H1 (cell line): Measurements from ENCODE around the gene IAH1. TPM values are rescaled to one million over a fixed set of nuclear protein-coding genes. Genes with fewer than 3 reads are reported as not detected.

ENCODE experiments used
- CTCF ChIA-PET: fragments of 300-600 bp; sonication (Branson Sonifier 250); formaldehyde crosslinking; loops from one replicate; lab custom pipeline; 2021; ENCODE audit not compliant: partially characterized antibody; lab: Charles Lee
- POLR2A ChIA-PET: fragments of 300-600 bp; sonication (Branson Sonifier 250); formaldehyde crosslinking; loops from one replicate; lab custom pipeline; 2021; ENCODE audit warnings: inconsistent platforms; ENCODE audit not compliant: partially characterized antibody; lab: Charles Lee
- DNase-seq, 2 experiments: peaks; one replicate each; pipeline versions ENCODE4 v3.0.0 to v3.0.0-alpha.2; 2010 to 2022; ENCODE audit warnings: low spot score in 2 of 2, low read depth in 1 of 2, mixed read lengths in 1 of 2
- FAIRE-seq: peaks from 2 replicates; lab custom pipeline; 2011; peaks lifted over from hg19 to GRCh38; lab: Jason Lieb, UNC
- H2AFZ ChIP-seq: 2 replicates; pipeline ENCODE4 v1.8.1; 2012; ENCODE audit warnings: low read length, inconsistent platforms
- H2AK5ac ChIP-seq: 2 replicates; pipeline ENCODE4 v1.6.1; 2013; ENCODE audit warnings: low read depth, low read length
- H2BK120ac ChIP-seq: replicated peaks from 2 replicates; pipeline ENCODE3; 2013; ENCODE audit warnings: low read depth, low read length, inconsistent platforms
- H2BK12ac ChIP-seq: 2 replicates; pipeline ENCODE4 v1.6.1; 2013; ENCODE audit warnings: low read depth, low read length
- H2BK15ac ChIP-seq: 2 replicates; pipeline ENCODE4 v1.6.1; 2013; ENCODE audit warnings: low read length
- H2BK20ac ChIP-seq: 2 replicates; pipeline ENCODE4 v1.6.1; 2013; ENCODE audit warnings: low read length
- H2BK5ac ChIP-seq: 2 replicates; pipeline ENCODE4 v1.6.1; 2013; ENCODE audit warnings: low read depth, low read length
- H3K14ac ChIP-seq: 2 replicates; pipeline ENCODE4 v1.6.1; 2013; ENCODE audit warnings: inconsistent platforms; ENCODE audit not compliant: insufficient read length
- H3K18ac ChIP-seq: 2 replicates; pipeline ENCODE4 v1.6.1; 2013; ENCODE audit warnings: low read length; ENCODE audit errors: extremely low read depth
- H3K23ac ChIP-seq: 2 replicates; pipeline ENCODE4 v1.6.1; 2013; ENCODE audit warnings: inconsistent platforms; ENCODE audit not compliant: insufficient read length
- H3K23me2 ChIP-seq: 2 replicates; pipeline ENCODE4 v1.6.1; 2013; ENCODE audit warnings: low read depth, low read length
- H3K27ac ChIP-seq: 2 replicates; pipeline ENCODE4 v1.6.1; 2011; ENCODE audit warnings: low read depth, low read length, inconsistent platforms
- H3K27me3 ChIP-seq, 4 experiments: replicated peaks in 1 of 4; 1 replicate in 1 of 4; 2 replicates in 3 of 4; pipeline versions ENCODE4 v1.6.1 to v1.8.1; 2011 to 2013; ENCODE audit warnings: low read length in 3 of 4, mild to moderate bottlenecking in 3 of 4, inconsistent platforms in 2 of 4, mixed read lengths in 2 of 4, moderate library complexity in 1 of 4; ENCODE audit not compliant: control insufficient read depth in 3 of 4, insufficient read depth in 3 of 4; ENCODE audit errors: extremely low read depth in 1 of 4
- H3K36me3 ChIP-seq, 4 experiments: 2 replicates each; pipeline versions ENCODE4 v1.6.1 to v1.8.1; 2011 to 2013; ENCODE audit warnings: mild to moderate bottlenecking in 4 of 4, low read length in 3 of 4, moderate library complexity in 2 of 4, control low read depth in 1 of 4, inconsistent platforms in 1 of 4; ENCODE audit not compliant: insufficient read depth in 4 of 4, control insufficient read depth in 2 of 4
- H3K4ac ChIP-seq: replicated peaks from 2 replicates; pipeline ENCODE3; 2013; ENCODE audit warnings: low read length, low read depth, mixed read lengths, inconsistent platforms; ENCODE audit not compliant: insufficient read length
- H3K4me1 ChIP-seq, 4 experiments: replicated peaks in 1 of 4; 1 replicate in 1 of 4; 2 replicates in 3 of 4; pipeline versions ENCODE4 v1.6.1 to v1.8.1; 2011 to 2013; ENCODE audit warnings: low read length in 3 of 4, inconsistent platforms in 2 of 4, mixed read lengths in 1 of 4; ENCODE audit not compliant: insufficient read depth in 4 of 4, control insufficient read depth in 3 of 4
- H3K4me2 ChIP-seq, 2 experiments: 2 replicates each; pipeline versions ENCODE4 v1.6.1 to v1.8.1; 2011 to 2013; ENCODE audit warnings: low read depth in 2 of 2, low read length in 2 of 2, control low read depth in 1 of 2, inconsistent platforms in 1 of 2, mild to moderate bottlenecking in 1 of 2; ENCODE audit not compliant: insufficient read depth in 1 of 2
- H3K4me3 ChIP-seq, 4 experiments: fragments of 200-600, 300-600 bp in 1 of 4; sonication (generic), shearing (Covaris generic), sonication (Bioruptor Twin) in 1 of 4; 2 replicates each; pipeline versions ENCODE4 v1.5.1 to v1.8.1; 2011 to 2016; ENCODE audit warnings: low read length in 4 of 4, low read depth in 3 of 4, control low read depth in 2 of 4, inconsistent platforms in 2 of 4, mild to moderate bottlenecking in 2 of 4, mixed read lengths in 1 of 4, moderate library complexity in 1 of 4; ENCODE audit not compliant: insufficient read depth in 2 of 4; ENCODE audit errors: extremely low read depth in 1 of 4
- H3K56ac ChIP-seq: replicated peaks from 2 replicates; pipeline ENCODE3; 2013; ENCODE audit warnings: low read depth, mild to moderate bottlenecking, mixed read lengths, low read length, inconsistent platforms; ENCODE audit not compliant: insufficient read length
- H3K79me1 ChIP-seq: 2 replicates; pipeline ENCODE4 v1.6.1; 2013; ENCODE audit warnings: low read depth, low read length, control low read depth
- H3K79me2 ChIP-seq, 2 experiments: 2 replicates each; pipeline versions ENCODE4 v1.6.1 to v1.8.1; 2012 to 2013; ENCODE audit warnings: low read length in 2 of 2, mild to moderate bottlenecking in 2 of 2, inconsistent platforms in 1 of 2; ENCODE audit not compliant: insufficient read depth in 2 of 2, control insufficient read depth in 1 of 2
- H3K9ac ChIP-seq, 4 experiments: replicated peaks in 1 of 4; 1 replicate in 1 of 4; 2 replicates in 3 of 4; pipeline versions ENCODE4 v1.6.1 to v1.8.1; 2011 to 2013; ENCODE audit warnings: low read depth in 3 of 4, low read length in 3 of 4, control low read depth in 2 of 4, mild to moderate bottlenecking in 2 of 4, moderate library complexity in 2 of 4, inconsistent platforms in 1 of 4; ENCODE audit errors: extremely low read depth in 1 of 4
- H3K9me3 ChIP-seq, 2 experiments: 2 replicates each; pipeline versions ENCODE4 v1.6.1 to v1.8.1; 2012 to 2013; ENCODE audit warnings: mild to moderate bottlenecking in 2 of 2, moderate library complexity in 2 of 2, control low read depth in 1 of 2, inconsistent platforms in 1 of 2, low read depth in 1 of 2, low read length in 1 of 2, mixed read lengths in 1 of 2; ENCODE audit not compliant: insufficient read depth in 2 of 2
- H4K20me1 ChIP-seq, 2 experiments: replicated peaks in 1 of 2; 2 replicates each; pipeline versions ENCODE3 to v1.8.1; 2011 to 2013; ENCODE audit warnings: inconsistent platforms in 2 of 2, low read length in 2 of 2, mild to moderate bottlenecking in 1 of 2; ENCODE audit not compliant: insufficient read depth in 2 of 2, control insufficient read depth in 1 of 2
- H4K5ac ChIP-seq: 2 replicates; pipeline ENCODE4 v1.6.1; 2013; ENCODE audit warnings: low read length, low read depth, mixed read lengths, inconsistent platforms; ENCODE audit not compliant: insufficient read length
- H4K8ac ChIP-seq: 2 replicates; pipeline ENCODE4 v1.8.0; 2013; ENCODE audit warnings: mild to moderate bottlenecking, moderate library complexity, low read length, inconsistent platforms; ENCODE audit not compliant: insufficient read depth; ENCODE audit errors: extremely low read depth
- H4K91ac ChIP-seq: replicated peaks from 2 replicates; pipeline ENCODE3; 2013; ENCODE audit warnings: low read length, mixed read lengths, inconsistent platforms; ENCODE audit not compliant: insufficient read length
- CBX8 ChIP-seq: fragments of 300-800, 300-1000 bp; sonication (generic); IDR thresholded peaks from 2 replicates; pipeline ENCODE4 v1.7.1; 2016; ENCODE audit warnings: low read depth, low read length, borderline replicate concordance
- FOSL1 ChIP-seq: IDR thresholded peaks from 2 replicates; pipeline ENCODE4 v1.6.1; 2011; ENCODE audit warnings: mild to moderate bottlenecking, low read depth, low read length, moderate library complexity; ENCODE audit not compliant: insufficient read depth
- GTF2F1 ChIP-seq: IDR thresholded peaks from 2 replicates; pipeline ENCODE4 v1.6.1; 2012; ENCODE audit warnings: low read depth, low read length, improper control_type of control experiment, borderline replicate concordance
- KDM1A ChIP-seq: fragments of 200-600, 300-600 bp; sonication (generic); IDR thresholded peaks from 2 replicates; pipeline ENCODE4 v1.7.1; 2016; ENCODE audit warnings: mild to moderate bottlenecking, low read length, borderline replicate concordance
- NRF1 ChIP-seq: IDR thresholded peaks from 2 replicates; pipeline ENCODE4 v1.6.1; 2011; ENCODE audit warnings: mild to moderate bottlenecking, low read depth, low read length, improper control_type of control experiment
- RAD21 ChIP-seq, 2 experiments: IDR thresholded peaks in 1 of 2; conservative IDR thresholded peaks in 1 of 2; 2 replicates each; pipeline ENCODE4 v1.6.1; 2011; ENCODE audit warnings: low read depth in 2 of 2, low read length in 2 of 2, improper control_type of control experiment in 1 of 2, inconsistent platforms in 1 of 2, mild to moderate bottlenecking in 1 of 2, moderate library complexity in 1 of 2
- SAP30 ChIP-seq: fragments of 300-600 bp; sonication (generic); IDR thresholded peaks from 2 replicates; pipeline ENCODE4 v1.7.1; 2012; ENCODE audit warnings: low read length, moderate library complexity, mild to moderate bottlenecking, inconsistent platforms; ENCODE audit not compliant: insufficient read depth, insufficient replicate concordance
- SP2 ChIP-seq: IDR thresholded peaks from 2 replicates; pipeline ENCODE4 v1.6.1; 2012; ENCODE audit warnings: mild to moderate bottlenecking, low read length, inconsistent platforms
- SP4 ChIP-seq: IDR thresholded peaks from 2 replicates; pipeline ENCODE4 v1.6.1; 2012; ENCODE audit warnings: low read length, inconsistent platforms
- TAF1 ChIP-seq: IDR thresholded peaks from 2 replicates; pipeline ENCODE4 v1.6.1; 2011; ENCODE audit warnings: mild to moderate bottlenecking, low read depth, low read length
- TCF12 ChIP-seq: IDR thresholded peaks from 2 replicates; pipeline ENCODE4 v1.6.1; 2011; ENCODE audit warnings: low read depth, mild to moderate bottlenecking, low read length
- WGBS, 2 experiments: shearing (Covaris generic) in 1 of 2; methylation state at CpG; one replicate each; pipeline versions ENCODE4 v1.1.6 to v1.1.7; 2013 to 2015; ENCODE audit warnings: low lambda C conversion rate in 2 of 2, mixed read lengths in 2 of 2, inconsistent platforms in 1 of 2, low coverage in 1 of 2, missing lambda C conversion rate in 1 of 2; ENCODE audit not compliant: insufficient replicate concordance in 2 of 2, insufficient coverage in 1 of 2, insufficient read length in 1 of 2; ENCODE audit errors: extremely low coverage in 1 of 2, missing lambda C conversion rate in 1 of 2; 5-methylcytosine and 5-hydroxymethylcytosine counted together
- polyA plus RNA-seq, 7 experiments: library from polyadenylated mRNA; depleted of rRNA in 3 of 7; stranded (reverse) in 5 of 7; unstranded in 2 of 7; fragments of >200 nt in 5 of 7; fragments of 200-250 nt in 2 of 7; gene quantifications; 1 replicate in 5 of 7; 2 replicates in 1 of 7; 4 replicates in 1 of 7; pipeline versions ENCODE4 v1.2.1 to v1.2.3, GENCODE V29; 2011 to 2013; ENCODE audit warnings: missing spikeins in 2 of 7, mixed read lengths in 2 of 7
- total RNA-seq: library from RNA; stranded (reverse); fragmentation: NEBNext Ultra II Directional; extraction: Animal tissue kit (Norgen Biotek cat#: 25700); gene quantifications from 2 replicates; pipeline ENCODE4 v1.2.1, GENCODE V29; 2021

IAH1 gene
- total and polyA plus RNA-seq, 2 of the 8 experiments (the other 6 are each of a cell fraction or from before 2014, with no cell fraction given), result 15.1 to 21.5 TPM

DNA sequence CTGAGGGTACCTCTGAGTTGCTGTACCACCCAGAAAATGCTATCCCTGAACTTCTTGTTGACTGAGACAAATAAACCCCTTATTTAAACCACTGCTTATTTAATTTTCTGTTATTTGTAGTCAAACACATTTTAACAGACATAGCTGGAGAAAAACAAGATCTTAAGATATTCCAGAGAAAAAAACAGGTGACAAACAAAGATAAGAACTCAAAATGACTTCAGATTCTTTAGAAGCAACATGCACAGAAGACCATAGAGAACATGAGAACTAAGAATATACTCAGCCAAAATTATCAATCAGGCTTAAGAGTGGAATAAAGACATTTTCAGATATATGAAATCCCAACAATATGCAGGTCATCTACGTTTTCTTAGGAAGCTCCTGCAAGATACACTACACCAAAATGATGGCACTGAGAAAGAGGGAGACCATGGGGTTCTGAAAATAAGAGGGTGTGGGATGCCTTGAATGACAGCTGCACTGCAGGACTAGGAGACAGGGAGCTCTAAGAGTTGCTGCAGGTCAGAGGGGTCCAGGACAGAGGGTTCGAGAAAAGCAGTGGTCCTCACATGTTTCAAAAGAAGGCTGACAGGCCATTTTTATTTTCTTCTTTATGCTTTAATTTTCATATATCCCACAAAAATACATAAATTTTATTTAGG is 42.9 kb downstream of the IAH1 start:
- no peak overlapping the region for H2AK5ac ChIP-seq
- H3K27ac ChIP-seq, result no peak overlapping the region
- 88% methylated on average over 2 of the region's 2 CpGs; no CpG with 5 or more reads in 1 of the 2 experiments for WGBS, 2 experiments
- no peaks in the 10 kb centered on the region for H3K4me1 ChIP-seq
- H2BK5ac ChIP-seq, result no peak overlapping the region
- no peaks in the 10 kb centered on the region for H3K9me3 ChIP-seq
- no peak overlapping the region for H3K56ac ChIP-seq
- no peak overlapping the region for H3K4me2 ChIP-seq
- no peaks in the 10 kb centered on the region for H3K23me2 ChIP-seq
- H3K79me1 ChIP-seq, result no peaks in the 10 kb centered on the region
- no peak overlapping the region for H4K5ac ChIP-seq
- no peak overlapping the region for H3K14ac ChIP-seq
- H3K36me3 ChIP-seq, result peaks cover 2 to 17% (median 10%) of the 10 kb centered on the region in 4 experiments; a peak in 5 of 8 replicates
- ChIA-PET CTCF (interaction anchor here (1.0 kb wide), 1 partner anchor 9 kb away, joined by 3 read pairs; no protein-coding TSS in a partner anchor), POLR2A (no interaction called here)
- no peak overlapping the region for H3K23ac ChIP-seq
- no peak overlapping the region for H2BK12ac ChIP-seq
- no peak overlapping the region for H2AFZ ChIP-seq
- no peak for TF ChIP-seq SAP30
- no peak for TF ChIP-seq NRF1
- no peak for TF ChIP-seq TAF1
- no peak for TF ChIP-seq KDM1A
- no peak for TF ChIP-seq CBX8
- TF ChIP-seq RAD21 (IDR thresholded peaks at IDR 0.05 in 1 of 2, conservative IDR thresholded peaks at IDR 0.05 in 1 of 2; ENCODE audit: low read depth in 2 of 2, low read length in 2 of 2), result no peak
- TF ChIP-seq TCF12, result no peak
- no peak for TF ChIP-seq SP4
- no peak for TF ChIP-seq GTF2F1
- no peak for TF ChIP-seq FOSL1
- no peak for TF ChIP-seq SP2
- no peak overlapping the region for H2BK15ac ChIP-seq
- H4K91ac ChIP-seq, result no peak overlapping the region
- H4K20me1 ChIP-seq, result peaks cover 0 to 2% of the 10 kb centered on the region in 2 experiments
- H3K4me3 ChIP-seq, result no peak overlapping the region
- no peaks in the 10 kb centered on the region for H3K27me3 ChIP-seq
- H2BK20ac ChIP-seq, result no peak overlapping the region
- no peaks in the 10 kb centered on the region for H3K79me2 ChIP-seq
- no peak overlapping the region for H3K18ac ChIP-seq
- H2BK120ac ChIP-seq, result no peak overlapping the region
- no peak for DNase-seq
- no peak for FAIRE-seq
- peak overlapping the region in 1 of 4 experiments; percentile 30; a peak in 1 of 7 replicates for H3K9ac ChIP-seq
- no peak overlapping the region for H4K8ac ChIP-seq
- no peak overlapping the region for H3K4ac ChIP-seq
